GM13976 (cell line): Measurements from ENCODE around the gene PITPNB.

Experiments
- DNase-seq: peaks from one replicate; pipeline ENCODE4 v3.0.0; 2012; ENCODE audit warnings: low spot score
- CTCF ChIP-seq: IDR thresholded peaks from 2 replicates; pipeline ENCODE4 v1.5.1; 2012; ENCODE audit warnings: borderline replicate concordance, mild to moderate bottlenecking; ENCODE audit not compliant: insufficient read depth; ENCODE audit errors: extremely low read depth, missing control alignments, control extremely low read depth
- in situ Hi-C: fragments of 300-500 bp; cut with MboI; formaldehyde crosslinking; loops from one replicate; pipeline ENCODE4 v1.12.0; 2022; ENCODE audit warnings: low sequenced_read_pairs, mixed read lengths, inconsistent platforms; ENCODE audit not compliant: unreplicated experiment

Gene PITPNB

DNA sequence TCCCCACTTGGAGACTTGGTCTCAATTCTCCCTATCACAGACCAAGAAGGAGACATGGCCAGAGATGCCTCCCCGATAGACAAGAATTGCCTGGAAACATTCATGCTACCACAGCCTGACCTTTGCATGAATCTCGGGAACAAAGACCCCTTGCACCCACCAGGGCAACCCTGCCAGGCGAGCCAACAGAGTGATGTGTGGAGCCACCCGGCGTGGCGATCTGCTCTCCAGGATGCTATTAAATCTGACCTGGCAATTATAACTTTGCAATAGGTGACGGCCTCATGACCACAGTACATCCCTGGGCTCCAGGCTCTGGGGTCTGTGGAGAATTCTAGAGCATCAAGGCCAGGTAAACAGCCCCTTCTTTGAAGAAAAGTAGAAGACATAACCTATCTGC, 86.5 kb downstream of the PITPNB start:
- DNase-seq, result no peak
- in situ Hi-C loops, result no loop called here
- no peak for TF ChIP-seq CTCF

DNA sequence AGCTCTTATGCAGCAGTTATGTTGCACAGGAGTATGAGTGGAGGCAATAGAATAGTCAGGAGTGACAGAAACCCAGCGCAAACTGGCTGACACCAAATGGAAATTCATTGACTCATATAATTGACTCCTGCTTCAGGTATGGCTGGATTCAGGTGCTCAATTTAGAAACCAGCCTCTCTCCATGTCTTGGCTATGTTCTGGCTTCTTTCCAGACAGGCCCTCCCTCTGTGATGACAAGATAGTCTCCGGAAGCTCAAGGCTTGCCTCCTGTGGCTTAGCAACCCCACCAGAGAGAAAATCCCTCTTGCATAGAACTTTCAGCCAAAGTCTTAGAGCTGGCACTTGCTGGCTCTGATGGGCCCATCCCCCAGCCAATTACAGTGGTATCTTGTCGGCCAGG, 89.4 kb downstream of the PITPNB start:
- in situ Hi-C loops, result no loop called here
- no peak for DNase-seq
- TF ChIP-seq CTCF, result no peak

DNA sequence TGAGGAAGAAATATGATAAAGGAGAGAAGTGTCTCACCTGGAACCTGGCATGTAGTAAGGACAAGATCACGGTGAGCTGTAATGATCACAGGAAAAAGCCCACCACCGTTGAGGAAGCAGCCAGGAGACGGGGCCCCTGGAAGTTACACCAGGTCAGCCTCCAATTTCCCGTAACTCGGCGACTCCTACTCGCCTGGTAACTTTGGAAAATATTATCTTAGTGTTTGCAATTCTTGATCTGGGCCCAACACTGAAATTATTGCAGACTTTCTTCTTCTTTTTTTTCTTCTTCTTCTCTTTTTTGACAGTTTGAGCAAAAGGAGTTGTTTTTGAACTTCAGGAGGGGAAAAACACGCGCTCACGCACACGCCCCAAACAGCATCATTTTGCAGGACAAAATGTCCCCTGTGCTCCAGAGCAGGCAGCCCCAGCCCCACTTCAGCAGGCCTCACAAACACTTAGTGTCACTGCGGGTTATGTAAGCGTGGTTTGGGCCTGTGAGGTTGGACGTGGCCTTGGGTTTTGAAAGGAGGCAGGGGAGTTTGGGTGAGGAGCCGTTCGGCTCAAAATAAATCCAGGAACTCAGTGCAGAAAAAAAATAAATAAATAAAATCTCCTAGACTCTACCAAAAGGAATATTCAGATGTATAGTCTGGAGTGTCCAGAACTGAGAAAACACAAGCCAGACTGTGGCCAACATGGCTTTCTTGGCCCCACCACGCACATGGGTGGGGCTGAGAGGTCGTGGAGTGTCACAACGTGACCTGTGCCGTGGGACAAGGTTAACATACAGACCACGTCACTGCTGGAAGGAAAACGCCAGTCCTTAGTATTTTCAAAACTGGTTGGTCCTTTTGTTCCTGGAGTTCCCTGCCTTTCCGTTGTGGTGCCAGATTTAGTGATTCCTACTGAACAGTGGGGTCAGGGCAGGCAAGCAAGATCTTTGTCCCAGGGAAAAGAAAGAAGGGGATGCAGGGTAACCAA, 91.2 kb downstream of the PITPNB start:
- in situ Hi-C loops, result no loop called here
- no peak for TF ChIP-seq CTCF
- DNase-seq, result no peak

DNA sequence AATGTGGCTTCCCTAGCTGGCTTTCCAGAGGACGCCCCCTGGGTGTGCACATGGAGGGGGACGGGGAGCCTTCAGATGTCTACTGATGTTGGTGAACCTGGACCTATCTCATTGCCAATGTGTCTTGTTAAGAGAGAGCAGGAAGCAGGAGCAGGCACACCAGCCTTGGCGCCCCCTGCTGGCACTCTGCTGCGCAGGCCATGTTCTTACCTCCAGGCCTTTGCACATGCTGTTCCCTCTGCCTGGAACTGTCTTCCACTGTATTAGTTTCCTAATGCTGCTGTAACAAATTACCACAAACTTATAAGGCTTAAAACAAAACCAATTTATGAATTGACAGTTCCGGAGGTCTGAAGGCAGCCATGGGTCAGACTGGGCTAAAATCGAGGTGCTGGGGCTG, 93.9 kb downstream of the PITPNB start:
- DNase-seq, result no peak
- in situ Hi-C loops, result no loop called here
- no peak for TF ChIP-seq CTCF

DNA sequence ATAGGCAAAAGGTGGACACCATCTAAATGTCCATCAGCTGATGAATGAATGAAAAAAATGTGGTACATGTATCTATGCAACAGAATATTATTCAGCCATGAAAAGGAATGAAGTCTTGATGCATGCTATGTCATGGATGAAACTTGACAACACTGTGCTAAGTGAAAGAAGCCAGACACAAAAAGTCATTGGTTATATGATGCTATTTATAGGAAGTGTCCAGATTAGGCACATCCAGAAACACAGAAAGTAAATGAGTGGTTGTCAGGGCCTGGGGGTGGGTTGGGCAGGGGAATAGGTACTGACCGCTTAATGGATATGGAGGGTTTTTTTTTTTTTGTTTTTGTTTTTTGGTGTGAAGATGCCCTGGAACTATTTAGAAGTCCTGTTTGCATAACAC, 95.8 kb downstream of the PITPNB start:
- no peak for TF ChIP-seq CTCF
- DNase-seq, result no peak
- in situ Hi-C loops, result no loop called here

- in situ Hi-C loops, result no loop called here
- DNase-seq, result no peak
- no peak for TF ChIP-seq CTCF
Measured at GRCh38 chr22:27820896-27821866, 97.9 kb downstream of the PITPNB start.
